ENCODE measurements around the gene PSMA7. TPM values are rescaled to one million over a fixed set of nuclear protein-coding genes. Genes with fewer than 3 reads are reported as not detected.

PSMA7 gene
- total and polyA plus RNA-seq, 4 experiments from 2014 or later, result 182 to 598 (median 313) TPM

- no peaks in the 10 kb centered on the region for H3K27me3 Mint-ChIP-seq
- H3K27ac Mint-ChIP-seq, result peak overlapping the region; percentile 33 to 93 (median 91)
- peaks cover 30 to 57% (median 37%) of the 10 kb centered on the region in 4 donors for H3K4me1 Mint-ChIP-seq
- Histone ChIP-seq H3K9me3 (ENCODE audit: control insufficient read depth in 1 of 2, low read length in 2 of 2) (no peaks in the 10 kb centered on the region), H3K4me1 (ENCODE audit: insufficient read depth, low read length) (peaks cover 19% of the 10 kb centered on the region), H3K4me3 (ENCODE audit: low read length in 2 of 2) (no peak overlapping the region), H3K27me3 (ENCODE audit: insufficient read depth, low read length) (no peaks in the 10 kb centered on the region), H3K27ac (ENCODE audit: low read depth, low read length) (no peak overlapping the region), H3K36me3 (ENCODE audit: insufficient read depth, low read length) (peaks cover 81% of the 10 kb centered on the region)
- ChIA-PET CTCF (ENCODE audit: partially characterized antibody) (interaction anchor here (0.7 to 6.8 kb wide), 12 partner anchors 9 to 126 kb away, joined by 3 to 114 read pairs (median 6); partner anchors contain the start of genes LSM14B and TAF4), POLR2A (ENCODE audit: partially characterized antibody) (interaction anchor here (1.1 to 3.1 kb wide), 6 partner anchors 10 to 125 kb away, joined by 3 to 22 read pairs (median 15); partner anchors contain the start of gene LSM14B)
- intact Hi-C loops (cut with micrococcal nuclease), result loop anchor here (1.0 to 5.0 kb wide), 4 partner anchors 70 to 246 kb away; no protein-coding TSS in a partner anchor
- H3K36me3 Mint-ChIP-seq, result peaks cover 36 to 89% of the 10 kb centered on the region in 2 donors
- DNase-seq, result peak; percentile 69 to 74 (median 74)
- peak overlapping the region in 1 of 8 donors; percentile 50 for H3K4me3 Mint-ChIP-seq
- no peaks in the 10 kb centered on the region for H3K9me3 Mint-ChIP-seq
These were observed 6.7 kb downstream of the PSMA7 start for GRCh38 chr20:62136283-62137091.

- Histone ChIP-seq H3K36me3 (ENCODE audit: insufficient read depth, low read length) (peaks cover 88% of the 10 kb centered on the region), H3K9me3 (ENCODE audit: control insufficient read depth in 1 of 2, low read length in 2 of 2) (no peaks in the 10 kb centered on the region), H3K27me3 (ENCODE audit: insufficient read depth, low read length) (no peaks in the 10 kb centered on the region), H3K4me1 (ENCODE audit: insufficient read depth, low read length) (peaks cover 11% of the 10 kb centered on the region), H3K27ac (ENCODE audit: low read depth, low read length) (no peak overlapping the region), H3K4me3 (ENCODE audit: low read length in 2 of 2) (no peak overlapping the region)
- H3K4me3 Mint-ChIP-seq, result no peak overlapping the region
- no peak for DNase-seq
- ChIA-PET CTCF (ENCODE audit: partially characterized antibody) (interaction anchor here (0.7 to 6.8 kb wide), 13 partner anchors 9 to 125 kb away, joined by 3 to 114 read pairs (median 6); partner anchors contain the start of genes LSM14B and TAF4), POLR2A (ENCODE audit: partially characterized antibody) (interaction anchor here (1.1 to 3.1 kb wide), 7 partner anchors 9 to 125 kb away, joined by 3 to 22 read pairs (median 15); partner anchors contain the start of gene LSM14B)
- H3K36me3 Mint-ChIP-seq, result peaks cover 42 to 89% of the 10 kb centered on the region in 2 donors
- H3K27me3 Mint-ChIP-seq, result no peaks in the 10 kb centered on the region
- H3K9me3 Mint-ChIP-seq, result no peaks in the 10 kb centered on the region
- intact Hi-C loops (cut with micrococcal nuclease), result loop anchor here (2.0 to 5.0 kb wide), 3 partner anchors 69 to 247 kb away; no protein-coding TSS in a partner anchor
- H3K27ac Mint-ChIP-seq, result peak overlapping the region in 2 of 7 donors; percentile 51 to 53
- peaks cover 25 to 56% (median 35%) of the 10 kb centered on the region in 4 donors for H3K4me1 Mint-ChIP-seq
These were observed 7.5 kb downstream of the PSMA7 start for GRCh38 chr20:62135573-62136266.

- peak overlapping the region in 2 of 7 donors; percentile 24 to 61 for H3K27ac Mint-ChIP-seq
- peaks cover 35 to 88% of the 10 kb centered on the region in 2 donors for H3K36me3 Mint-ChIP-seq
- CTCF ChIA-PET (ENCODE audit: partially characterized antibody), result interaction anchor here (1.0 to 6.8 kb wide), 5 partner anchors 9 to 124 kb away, joined by 3 to 114 read pairs (median 7); partner anchors contain the start of gene TAF4
- H3K4me3 Mint-ChIP-seq, result no peak overlapping the region
- peaks cover 19 to 48% (median 32%) of the 10 kb centered on the region in 4 donors for H3K4me1 Mint-ChIP-seq
- H3K27me3 Mint-ChIP-seq, result no peaks in the 10 kb centered on the region
- DNase-seq, result peak in 1 of 5 donors; percentile 5
- Histone ChIP-seq H3K9me3 (ENCODE audit: control insufficient read depth in 1 of 2, low read length in 2 of 2) (no peaks in the 10 kb centered on the region), H3K27me3 (ENCODE audit: insufficient read depth, low read length) (no peaks in the 10 kb centered on the region), H3K36me3 (ENCODE audit: insufficient read depth, low read length) (peaks cover 87% of the 10 kb centered on the region), H3K27ac (ENCODE audit: low read depth, low read length) (no peak overlapping the region), H3K4me1 (ENCODE audit: insufficient read depth, low read length) (peaks cover 3% of the 10 kb centered on the region), H3K4me3 (ENCODE audit: low read length in 2 of 2) (no peak overlapping the region)
- POLR2A ChIA-PET (ENCODE audit: partially characterized antibody), result interaction anchor here (1.0 to 3.1 kb wide), 8 partner anchors 9 to 124 kb away, joined by 3 to 22 read pairs (median 14); partner anchors contain the start of genes LSM14B, PSMA7 and SS18L1
- intact Hi-C loops (cut with micrococcal nuclease), result loop anchor here (5.0 kb wide), 2 partner anchors 107 to 248 kb away; no protein-coding TSS in a partner anchor
- H3K9me3 Mint-ChIP-seq, result no peaks in the 10 kb centered on the region
These were observed 8.4 kb downstream of the PSMA7 start for GRCh38 chr20:62134735-62135231.

- Mint-ChIP-seq H3K4me1 (peaks cover 19 to 43% (median 29%) of the 10 kb centered on the region in 4 donors), H3K27me3 (no peaks in the 10 kb centered on the region), H3K27ac (peak overlapping the region in 4 of 7 donors; percentile 39 to 77 (median 66)), H3K9me3 (no peaks in the 10 kb centered on the region), H3K4me3 (peak overlapping the region in 1 of 8 donors; percentile 15), H3K36me3 (peaks cover 40 to 87% of the 10 kb centered on the region in 2 donors)
- intact Hi-C loops (cut with micrococcal nuclease), result no loop called here
- H3K9me3 ChIP-seq (ENCODE audit: control insufficient read depth in 1 of 2, low read length in 2 of 2), result no peaks in the 10 kb centered on the region
- POLR2A ChIA-PET (ENCODE audit: partially characterized antibody), result interaction anchor here (1.0 to 3.1 kb wide), 4 partner anchors 10 to 123 kb away, joined by 9 to 15 read pairs (median 14); partner anchors contain the start of genes LSM14B, PSMA7 and SS18L1
- H3K4me3 ChIP-seq (ENCODE audit: low read length in 2 of 2), result no peak overlapping the region
- CTCF ChIA-PET (ENCODE audit: partially characterized antibody), result interaction anchor here (1.6 to 6.8 kb wide), 3 partner anchors 9 to 249 kb away, joined by 3 to 114 read pairs (median 35); no protein-coding TSS in a partner anchor
- peaks cover 87% of the 10 kb centered on the region for H3K36me3 ChIP-seq (ENCODE audit: insufficient read depth, low read length)
- no peak for DNase-seq
- peak overlapping the region; percentile 21 for H3K27ac ChIP-seq (ENCODE audit: low read depth, low read length)
- no peaks in the 10 kb centered on the region for H3K27me3 ChIP-seq (ENCODE audit: insufficient read depth, low read length)
- H3K4me1 ChIP-seq (ENCODE audit: insufficient read depth, low read length), result peaks cover 3% of the 10 kb centered on the region
These were observed 9.3 kb downstream of the PSMA7 start for GRCh38 chr20:62133864-62134263.

GRCh38 chr20:62133051-62133845 is 9.9 kb downstream of the PSMA7 start:
- DNase-seq, result peak in 1 of 5 donors; percentile 25
- POLR2A ChIA-PET (ENCODE audit: partially characterized antibody), result interaction anchor here (0.9 to 3.1 kb wide), 5 partner anchors 8 to 122 kb away, joined by 3 to 15 read pairs (median 6); partner anchors contain the start of genes PSMA7 and SS18L1

GRCh38 chr20:62132421-62132820 is 10.8 kb downstream of the PSMA7 start:
- intact Hi-C loops (cut with micrococcal nuclease), result no loop called here
- peaks cover 18 to 48% (median 33%) of the 10 kb centered on the region in 4 donors for H3K4me1 Mint-ChIP-seq
- Histone ChIP-seq H3K27me3 (ENCODE audit: insufficient read depth, low read length) (no peaks in the 10 kb centered on the region), H3K4me1 (ENCODE audit: insufficient read depth, low read length) (peaks cover 3% of the 10 kb centered on the region), H3K36me3 (ENCODE audit: insufficient read depth, low read length) (peaks cover 87% of the 10 kb centered on the region), H3K9me3 (ENCODE audit: control insufficient read depth in 1 of 2, low read length in 2 of 2) (no peaks in the 10 kb centered on the region), H3K4me3 (ENCODE audit: low read length in 2 of 2) (no peak overlapping the region), H3K27ac (ENCODE audit: low read depth, low read length) (no peak overlapping the region)
- peaks cover 44 to 90% of the 10 kb centered on the region in 2 donors for H3K36me3 Mint-ChIP-seq
- POLR2A ChIA-PET (ENCODE audit: partially characterized antibody), result interaction anchor here (0.9 to 3.0 kb wide), 4 partner anchors 8 to 40 kb away, joined by 3 to 13 read pairs (median 6); partner anchors contain the start of genes PSMA7 and SS18L1
- peak overlapping the region; percentile 2 to 92 (median 81) for H3K27ac Mint-ChIP-seq
- no peaks in the 10 kb centered on the region for H3K27me3 Mint-ChIP-seq
- CTCF ChIA-PET (ENCODE audit: partially characterized antibody), result no interaction called here
- peak in 1 of 5 donors; percentile 37 for DNase-seq
- no peaks in the 10 kb centered on the region for H3K9me3 Mint-ChIP-seq
- peak overlapping the region in 7 of 8 donors; percentile 33 to 74 (median 59) for H3K4me3 Mint-ChIP-seq

More at GRCh38 chr20:62133051-62133845, 9.9 kb downstream of the PSMA7 start:
- peaks cover 44 to 90% of the 10 kb centered on the region in 2 donors for H3K36me3 Mint-ChIP-seq
- intact Hi-C loops (cut with micrococcal nuclease), result no loop called here
- no peaks in the 10 kb centered on the region for H3K9me3 Mint-ChIP-seq
- CTCF ChIA-PET (ENCODE audit: partially characterized antibody), result interaction anchor here (1.6 to 6.8 kb wide), 3 partner anchors 8 to 249 kb away, joined by 3 to 114 read pairs (median 35); no protein-coding TSS in a partner anchor
- H3K27me3 Mint-ChIP-seq, result no peaks in the 10 kb centered on the region
- H3K9me3 ChIP-seq (ENCODE audit: control insufficient read depth in 1 of 2, low read length in 2 of 2), result no peaks in the 10 kb centered on the region
- peak overlapping the region in 1 of 8 donors; percentile 31 for H3K4me3 Mint-ChIP-seq
- H3K36me3 ChIP-seq (ENCODE audit: insufficient read depth, low read length), result peaks cover 87% of the 10 kb centered on the region
- H3K27me3 ChIP-seq (ENCODE audit: insufficient read depth, low read length), result no peaks in the 10 kb centered on the region
- H3K4me1 Mint-ChIP-seq, result peaks cover 18 to 48% (median 31%) of the 10 kb centered on the region in 4 donors
- H3K27ac Mint-ChIP-seq, result peak overlapping the region in 5 of 7 donors; percentile 52 to 81 (median 59)
- no peak overlapping the region for H3K27ac ChIP-seq (ENCODE audit: low read depth, low read length)
- H3K4me3 ChIP-seq (ENCODE audit: low read length in 2 of 2), result no peak overlapping the region
- peaks cover 3% of the 10 kb centered on the region for H3K4me1 ChIP-seq (ENCODE audit: insufficient read depth, low read length)
